Measurements from ENCODE around the gene YIPF6.

Gene YIPF6

DNA sequence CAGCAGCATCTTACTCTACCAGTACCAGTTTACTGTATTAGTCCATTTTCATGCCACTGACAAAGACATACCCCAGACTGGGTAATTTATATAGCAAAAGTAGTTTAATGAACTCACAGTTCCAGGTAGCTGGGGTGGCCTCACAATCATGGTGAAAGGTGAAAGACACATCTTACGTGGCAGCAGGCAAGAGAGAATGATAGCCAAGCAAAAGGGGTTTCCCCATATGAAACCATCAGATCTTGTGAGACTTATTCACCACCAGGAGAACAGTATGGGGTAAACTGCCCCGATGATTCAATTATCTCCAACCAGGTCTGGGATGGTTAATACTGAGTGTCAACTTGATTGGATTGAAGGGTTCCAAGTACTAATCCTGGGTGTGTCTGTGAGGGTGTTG is 69.3 kb downstream of the YIPF6 start:
- H3K9ac ChIP-seq (ENCODE audit: low read length), result no peak overlapping the region
- H3K4me3 ChIP-seq (ENCODE audit: low read length), result no peak overlapping the region
- H3K27me3 ChIP-seq (ENCODE audit: control insufficient read depth, insufficient read depth, low read length), result no peaks in the 10 kb centered on the region
- peaks cover 19% of the 10 kb centered on the region for H3K9me3 ChIP-seq (ENCODE audit: control insufficient read depth, low read depth, low read length)
- H3K4me1 ChIP-seq (ENCODE audit: control insufficient read depth, low read depth, low read length), result no peaks in the 10 kb centered on the region
- no peaks in the 10 kb centered on the region for H3K36me3 ChIP-seq (ENCODE audit: control insufficient read depth, low read depth, low read length)
- H3K27ac ChIP-seq (ENCODE audit: low read length), result no peak overlapping the region

GRCh38 chrX:68570598-68570997 is 71.7 kb downstream of the YIPF6 start:
- Histone ChIP-seq H3K4me3 (ENCODE audit: low read length) (no peak overlapping the region), H3K9ac (ENCODE audit: low read length) (no peak overlapping the region), H3K27me3 (ENCODE audit: control insufficient read depth, insufficient read depth, low read length) (no peaks in the 10 kb centered on the region), H3K27ac (ENCODE audit: low read length) (no peak overlapping the region), H3K36me3 (ENCODE audit: control insufficient read depth, low read depth, low read length) (no peaks in the 10 kb centered on the region), H3K9me3 (ENCODE audit: control insufficient read depth, low read depth, low read length) (peaks cover 23% of the 10 kb centered on the region), H3K4me1 (ENCODE audit: control insufficient read depth, low read depth, low read length) (no peaks in the 10 kb centered on the region)

DNA sequence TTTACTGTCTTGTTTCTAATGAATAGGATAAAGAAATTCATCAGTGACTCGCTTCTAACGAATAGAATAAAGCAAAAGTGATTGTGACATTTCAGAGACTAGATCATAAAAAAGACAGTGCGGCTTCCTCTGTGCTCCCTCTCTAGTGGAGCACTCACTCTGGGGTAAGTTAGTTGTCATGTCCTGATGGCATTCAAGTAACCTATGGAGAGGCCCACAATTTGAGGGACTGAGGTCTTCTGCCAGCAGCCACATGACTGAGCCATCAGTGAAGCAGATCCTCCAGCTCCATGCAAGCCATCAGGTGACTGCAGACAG is 72.4 kb downstream of the YIPF6 start:
- H3K27ac ChIP-seq (ENCODE audit: low read length), result no peak overlapping the region
- H3K4me1 ChIP-seq (ENCODE audit: control insufficient read depth, low read depth, low read length), result no peaks in the 10 kb centered on the region
- H3K4me3 ChIP-seq (ENCODE audit: low read length), result no peak overlapping the region
- H3K9me3 ChIP-seq (ENCODE audit: control insufficient read depth, low read depth, low read length), result peaks cover 20% of the 10 kb centered on the region
- no peaks in the 10 kb centered on the region for H3K36me3 ChIP-seq (ENCODE audit: control insufficient read depth, low read depth, low read length)
- H3K27me3 ChIP-seq (ENCODE audit: control insufficient read depth, insufficient read depth, low read length), result no peaks in the 10 kb centered on the region
- H3K9ac ChIP-seq (ENCODE audit: low read length), result no peak overlapping the region

DNA sequence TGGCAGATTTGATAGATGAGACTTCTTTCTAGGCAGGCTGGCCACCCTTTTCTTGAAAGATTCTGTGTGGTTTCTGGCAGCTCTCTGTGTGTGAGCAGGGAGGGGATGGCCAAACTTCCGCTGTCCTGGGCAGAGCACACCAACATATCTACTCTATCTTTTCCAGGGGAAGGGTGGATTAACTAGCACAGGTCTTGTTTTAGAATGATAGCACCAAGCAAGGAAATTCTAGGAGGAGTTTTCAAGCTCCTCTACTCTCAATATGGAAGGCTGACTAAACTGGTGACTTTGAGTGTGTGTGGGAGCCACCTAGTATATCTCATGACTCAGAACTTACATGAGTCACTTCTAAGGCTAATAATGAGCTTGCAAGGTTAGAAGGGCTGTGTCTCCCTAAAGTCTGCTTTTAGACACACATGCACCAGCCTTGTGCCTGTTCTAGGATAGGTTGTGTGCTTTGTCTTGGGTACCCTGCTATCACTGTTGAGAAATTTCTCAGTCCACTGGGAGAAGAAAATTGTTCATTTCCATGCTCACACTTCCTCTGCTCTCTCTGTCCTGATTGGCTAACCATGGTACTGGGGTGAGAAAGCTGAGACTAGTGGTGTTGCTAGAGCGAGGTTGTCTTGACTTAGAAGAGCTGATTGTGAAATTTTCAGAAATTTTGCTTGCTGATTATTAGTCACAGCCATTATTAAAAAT is 72.9 kb downstream of the YIPF6 start:
- Histone ChIP-seq H3K9ac (ENCODE audit: low read length) (no peak overlapping the region), H3K27ac (ENCODE audit: low read length) (no peak overlapping the region), H3K36me3 (ENCODE audit: control insufficient read depth, low read depth, low read length) (no peaks in the 10 kb centered on the region), H3K27me3 (ENCODE audit: control insufficient read depth, insufficient read depth, low read length) (no peaks in the 10 kb centered on the region), H3K4me1 (ENCODE audit: control insufficient read depth, low read depth, low read length) (no peaks in the 10 kb centered on the region), H3K9me3 (ENCODE audit: control insufficient read depth, low read depth, low read length) (peaks cover 20% of the 10 kb centered on the region), H3K4me3 (ENCODE audit: low read length) (no peak overlapping the region)

DNA sequence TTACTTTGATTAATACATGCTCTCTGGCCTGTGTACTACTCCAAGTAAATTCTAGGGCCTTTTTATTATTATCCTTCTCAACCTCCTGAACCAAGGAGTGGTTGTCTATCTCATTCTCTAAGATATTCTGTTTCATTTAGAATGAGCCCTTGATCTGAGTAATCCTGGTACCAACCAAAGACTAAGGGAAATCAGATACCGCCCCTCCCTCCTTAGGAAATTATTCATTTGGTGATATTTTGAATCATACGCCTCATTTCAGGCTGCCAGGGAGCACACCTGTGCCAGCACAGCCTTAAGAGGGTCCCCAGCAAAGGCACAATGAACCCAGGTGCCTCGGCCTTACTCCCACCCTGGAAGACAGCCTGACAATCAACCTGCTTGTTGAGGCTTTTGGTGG is 75.4 kb downstream of the YIPF6 start:
- Histone ChIP-seq H3K4me3 (ENCODE audit: low read length) (no peak overlapping the region), H3K36me3 (ENCODE audit: control insufficient read depth, low read depth, low read length) (no peaks in the 10 kb centered on the region), H3K27me3 (ENCODE audit: control insufficient read depth, insufficient read depth, low read length) (no peaks in the 10 kb centered on the region)

GRCh38 chrX:68579810-68580209 is 81.0 kb downstream of the YIPF6 start:
- Histone ChIP-seq H3K9ac (ENCODE audit: low read length) (no peak overlapping the region), H3K27me3 (ENCODE audit: control insufficient read depth, insufficient read depth, low read length) (no peaks in the 10 kb centered on the region), H3K27ac (ENCODE audit: low read length) (no peak overlapping the region)

More for the DNA sequence above, 75.4 kb downstream of the YIPF6 start:
- H3K9me3 ChIP-seq (ENCODE audit: control insufficient read depth, low read depth, low read length), result peaks cover 14% of the 10 kb centered on the region
- no peak overlapping the region for H3K27ac ChIP-seq (ENCODE audit: low read length)
- H3K9ac ChIP-seq (ENCODE audit: low read length), result no peak overlapping the region
- H3K4me1 ChIP-seq (ENCODE audit: control insufficient read depth, low read depth, low read length), result no peaks in the 10 kb centered on the region

DNA sequence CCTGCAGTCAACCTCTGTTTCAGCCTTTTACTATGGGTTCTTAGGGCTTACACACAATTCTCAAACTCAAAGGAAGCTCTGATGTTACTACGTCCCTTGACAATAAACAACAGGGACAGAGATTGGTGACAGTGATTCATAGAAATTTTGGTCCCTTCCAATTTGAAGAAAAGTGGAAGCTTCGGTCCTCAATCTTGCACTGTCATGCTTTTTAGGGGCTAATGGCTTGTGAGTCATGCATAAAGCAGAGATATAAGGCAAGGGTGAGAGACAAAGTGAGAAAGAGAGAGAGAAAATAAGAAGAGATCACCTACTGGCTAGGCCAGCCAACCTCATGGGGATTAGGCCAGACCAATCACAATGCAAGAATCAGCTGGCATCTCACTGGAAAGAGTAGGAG is 85.4 kb downstream of the YIPF6 start:
- H3K4me3 ChIP-seq (ENCODE audit: low read length), result no peak overlapping the region
- H3K4me1 ChIP-seq (ENCODE audit: control insufficient read depth, low read depth, low read length), result no peaks in the 10 kb centered on the region
- no peak overlapping the region for H3K9ac ChIP-seq (ENCODE audit: low read length)
- H3K27me3 ChIP-seq (ENCODE audit: control insufficient read depth, insufficient read depth, low read length), result no peaks in the 10 kb centered on the region
- H3K36me3 ChIP-seq (ENCODE audit: control insufficient read depth, low read depth, low read length), result no peaks in the 10 kb centered on the region
- H3K27ac ChIP-seq (ENCODE audit: low read length), result no peak overlapping the region
- H3K9me3 ChIP-seq (ENCODE audit: control insufficient read depth, low read depth, low read length), result peaks cover 21% of the 10 kb centered on the region

More at GRCh38 chrX:68579810-68580209, 81.0 kb downstream of the YIPF6 start:
- H3K36me3 ChIP-seq (ENCODE audit: control insufficient read depth, low read depth, low read length), result no peaks in the 10 kb centered on the region
- H3K4me1 ChIP-seq (ENCODE audit: control insufficient read depth, low read depth, low read length), result no peaks in the 10 kb centered on the region
- H3K9me3 ChIP-seq (ENCODE audit: control insufficient read depth, low read depth, low read length), result peaks cover 13% of the 10 kb centered on the region
- no peak overlapping the region for H3K4me3 ChIP-seq (ENCODE audit: low read length)
